CD4-positive, alpha-beta T cell (primary cell): Measurements from ENCODE around the gene LEPR. TPM values are rescaled to one million over a fixed set of nuclear protein-coding genes. Genes with fewer than 3 reads are reported as not detected.

Source experiments
- ATAC-seq: fragments of 200-7000 bp; cut with Tn5 transposase; one replicate; pipeline ENCODE4 v1.10.0; 2022; ENCODE audit warnings: mild to moderate bottlenecking; ENCODE audit not compliant: poor library complexity
- CTCF ChIA-PET: fragments of 350-600 bp; sonication (Branson Sonifier 250); formaldehyde crosslinking; loops from one replicate; lab custom pipeline; 2021; ENCODE audit warnings: antibody characterized with exemption, inconsistent platforms; lab: Charles Lee
- POLR2A ChIA-PET: fragments of 350-600 bp; sonication (Branson Sonifier 250); formaldehyde crosslinking; loops from one replicate; lab custom pipeline; 2021; ENCODE audit warnings: antibody characterized with exemption, inconsistent platforms; lab: Charles Lee
- DNase-seq, 14 experiments: peaks; one replicate each; pipeline ENCODE4 v3.0.0-alpha.2; 2013 to 2020; ENCODE audit warnings: mixed read lengths in 2 of 14
- H3K27ac ChIP-seq, 2 donors: one replicate each; pipeline versions ENCODE4 v1.5.1 to v1.7.0; 2013; ENCODE audit warnings: low read length in 2 of 2, low read depth in 1 of 2, mild to moderate bottlenecking in 1 of 2
- H3K27me3 ChIP-seq, 2 experiments: 1 replicate in 1 of 2; 2 replicates in 1 of 2; pipeline versions ENCODE4 v1.6.1 to v1.7.0; 2013; ENCODE audit warnings: low read length in 2 of 2, control low read depth in 1 of 2, mild to moderate bottlenecking in 1 of 2, moderate library complexity in 1 of 2; ENCODE audit not compliant: insufficient read depth in 2 of 2, control insufficient read depth in 1 of 2
- H3K36me3 ChIP-seq: one replicate; pipeline ENCODE4 v1.6.1; 2013; ENCODE audit warnings: low read length, control low read depth; ENCODE audit not compliant: insufficient read depth
- H3K4me1 ChIP-seq: one replicate; pipeline ENCODE4 v1.6.1; 2013; ENCODE audit warnings: low read length, control low read depth; ENCODE audit not compliant: insufficient read depth
- H3K4me3 ChIP-seq: one replicate; pipeline ENCODE4 v1.5.1; 2013; ENCODE audit warnings: mild to moderate bottlenecking, low read length, moderate library complexity
- H3K9me3 ChIP-seq, 2 experiments: 1 replicate in 1 of 2; 2 replicates in 1 of 2; pipeline versions ENCODE4 v1.6.1 to v1.7.0; 2013; ENCODE audit warnings: low read length in 2 of 2, mild to moderate bottlenecking in 2 of 2, control low read depth in 1 of 2, moderate library complexity in 1 of 2; ENCODE audit not compliant: control insufficient read depth in 1 of 2, insufficient read depth in 1 of 2
- H3K27ac Mint-ChIP-seq: one replicate; pipeline ENCODE4 v1.8.0; 2020; ENCODE audit warnings: mixed read lengths
- H3K27me3 Mint-ChIP-seq: one replicate; pipeline ENCODE4 v1.8.0; 2021; ENCODE audit warnings: mixed read lengths
- H3K36me3 Mint-ChIP-seq: one replicate; pipeline ENCODE4 v1.8.0; 2021; ENCODE audit warnings: low read depth, mixed read lengths
- H3K4me1 Mint-ChIP-seq: one replicate; pipeline ENCODE4 v1.8.0; 2021; ENCODE audit warnings: low read depth, mixed read lengths
- H3K4me3 Mint-ChIP-seq: one replicate; pipeline ENCODE4 v1.8.0; 2020; ENCODE audit warnings: mild to moderate bottlenecking, mixed read lengths
- H3K9me3 Mint-ChIP-seq: one replicate; pipeline ENCODE4 v1.8.0; 2020; ENCODE audit warnings: mixed read lengths
- intact Hi-C, 2 experiments: fragments of 100-400 bp; cut with DNase I in 1 of 2; cut with micrococcal nuclease in 1 of 2; formaldehyde crosslinking; loops; one replicate each; pipeline versions ENCODE4 v1.15.1 to v1.9.0; 2023 to 2025; cut with DNase I, micrococcal nuclease
- polyA plus RNA-seq, 2 donors: library from polyadenylated mRNA; unstranded; fragments of 120-200 nt; gene quantifications; one replicate each; pipeline ENCODE4 v1.2.1, GENCODE V29; 2013
- total RNA-seq, 174 experiments: library from RNA in 2 of 174; stranded (reverse) in 2 of 174; gene quantifications; one replicate each; pipeline ENCODE4 v1.2.3 and lab custom pipeline; 2021 to 2026
- TF ChIP-seq, protein P1 (sequence below): fragments of 200-600 bp; IDR thresholded peaks from one replicate; pipeline ENCODE4 v1.8.0; 2022; ENCODE audit warnings: antibody characterized with exemption, mild to moderate bottlenecking

Gene LEPR, protein sequence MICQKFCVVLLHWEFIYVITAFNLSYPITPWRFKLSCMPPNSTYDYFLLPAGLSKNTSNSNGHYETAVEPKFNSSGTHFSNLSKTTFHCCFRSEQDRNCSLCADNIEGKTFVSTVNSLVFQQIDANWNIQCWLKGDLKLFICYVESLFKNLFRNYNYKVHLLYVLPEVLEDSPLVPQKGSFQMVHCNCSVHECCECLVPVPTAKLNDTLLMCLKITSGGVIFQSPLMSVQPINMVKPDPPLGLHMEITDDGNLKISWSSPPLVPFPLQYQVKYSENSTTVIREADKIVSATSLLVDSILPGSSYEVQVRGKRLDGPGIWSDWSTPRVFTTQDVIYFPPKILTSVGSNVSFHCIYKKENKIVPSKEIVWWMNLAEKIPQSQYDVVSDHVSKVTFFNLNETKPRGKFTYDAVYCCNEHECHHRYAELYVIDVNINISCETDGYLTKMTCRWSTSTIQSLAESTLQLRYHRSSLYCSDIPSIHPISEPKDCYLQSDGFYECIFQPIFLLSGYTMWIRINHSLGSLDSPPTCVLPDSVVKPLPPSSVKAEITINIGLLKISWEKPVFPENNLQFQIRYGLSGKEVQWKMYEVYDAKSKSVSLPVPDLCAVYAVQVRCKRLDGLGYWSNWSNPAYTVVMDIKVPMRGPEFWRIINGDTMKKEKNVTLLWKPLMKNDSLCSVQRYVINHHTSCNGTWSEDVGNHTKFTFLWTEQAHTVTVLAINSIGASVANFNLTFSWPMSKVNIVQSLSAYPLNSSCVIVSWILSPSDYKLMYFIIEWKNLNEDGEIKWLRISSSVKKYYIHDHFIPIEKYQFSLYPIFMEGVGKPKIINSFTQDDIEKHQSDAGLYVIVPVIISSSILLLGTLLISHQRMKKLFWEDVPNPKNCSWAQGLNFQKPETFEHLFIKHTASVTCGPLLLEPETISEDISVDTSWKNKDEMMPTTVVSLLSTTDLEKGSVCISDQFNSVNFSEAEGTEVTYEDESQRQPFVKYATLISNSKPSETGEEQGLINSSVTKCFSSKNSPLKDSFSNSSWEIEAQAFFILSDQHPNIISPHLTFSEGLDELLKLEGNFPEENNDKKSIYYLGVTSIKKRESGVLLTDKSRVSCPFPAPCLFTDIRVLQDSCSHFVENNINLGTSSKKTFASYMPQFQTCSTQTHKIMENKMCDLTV
- total RNA-seq (under 1 TPM; 0.58 to 0.59 TPM), total RNA-seq (lab: John Stamatoyannopoulos, UW) (0.27 to 11.5 (median 3.5) reads per million in 172 experiments)
- polyA plus RNA-seq (2013, experiment 1 of 2) = 2.1 TPM
- polyA plus RNA-seq (2013, experiment 2 of 2) = 3.0 TPM

DNA sequence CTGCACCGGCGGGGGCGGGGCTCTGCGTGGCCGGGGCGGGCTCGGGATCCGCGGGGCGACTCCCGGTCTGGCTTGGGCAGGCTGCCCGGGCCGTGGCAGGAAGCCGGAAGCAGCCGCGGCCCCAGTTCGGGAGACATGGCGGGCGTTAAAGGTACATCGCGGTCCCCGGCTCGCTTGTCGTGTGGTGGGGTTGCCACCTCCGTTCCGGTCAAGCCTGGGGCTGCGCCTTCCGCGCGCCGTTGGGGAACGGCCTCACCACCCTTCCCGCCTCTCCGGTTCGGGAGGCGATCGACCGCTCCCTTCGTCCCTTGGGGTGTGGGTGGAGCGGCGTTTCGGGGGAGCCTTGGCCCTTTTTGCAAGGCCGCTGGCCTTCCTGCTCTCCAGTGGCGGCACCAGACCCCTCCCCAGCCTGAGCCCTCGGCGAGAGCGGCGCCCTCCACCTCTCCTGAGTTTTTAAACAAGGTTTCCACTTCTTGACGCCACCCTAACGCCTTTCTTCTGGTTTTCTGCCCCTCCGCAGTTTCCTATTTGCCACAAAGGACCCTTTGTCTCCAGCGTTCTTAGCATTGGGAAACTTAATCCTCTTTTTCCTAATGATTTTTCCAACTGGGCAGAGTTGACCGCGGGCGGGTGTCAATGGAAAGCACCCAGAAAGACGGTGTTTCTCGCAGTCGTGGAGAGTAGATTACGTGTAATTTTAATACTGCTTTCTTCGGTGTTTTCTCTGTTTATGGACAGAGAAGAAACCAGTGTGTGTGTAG, at the start of gene LEPR, which contains the start of gene LEPROT:
LEPR (plus strand) TSS at position 79 of the 761 bp plus-strand sequence. CDS start 144,898 bp downstream, outside the sequence.
LEPROT (plus strand) TSS at position 79 of the 761 bp plus-strand sequence; CDS start at position 136, 57 bp downstream.
- peak within 1 kb of the TSS; percentile 64 to 69 for H3K27ac ChIP-seq
- H3K9me3 Mint-ChIP-seq = no peaks in the 10 kb centered on the region
- intact Hi-C loops = loop anchor here (2.0 to 10.0 kb wide), 4 partner anchors 166 to 1514 kb away; no protein-coding TSS in a partner anchor
- H3K36me3 Mint-ChIP-seq = peaks cover 19% of the 10 kb centered on the region
- TF ChIP-seq, protein P1, sequence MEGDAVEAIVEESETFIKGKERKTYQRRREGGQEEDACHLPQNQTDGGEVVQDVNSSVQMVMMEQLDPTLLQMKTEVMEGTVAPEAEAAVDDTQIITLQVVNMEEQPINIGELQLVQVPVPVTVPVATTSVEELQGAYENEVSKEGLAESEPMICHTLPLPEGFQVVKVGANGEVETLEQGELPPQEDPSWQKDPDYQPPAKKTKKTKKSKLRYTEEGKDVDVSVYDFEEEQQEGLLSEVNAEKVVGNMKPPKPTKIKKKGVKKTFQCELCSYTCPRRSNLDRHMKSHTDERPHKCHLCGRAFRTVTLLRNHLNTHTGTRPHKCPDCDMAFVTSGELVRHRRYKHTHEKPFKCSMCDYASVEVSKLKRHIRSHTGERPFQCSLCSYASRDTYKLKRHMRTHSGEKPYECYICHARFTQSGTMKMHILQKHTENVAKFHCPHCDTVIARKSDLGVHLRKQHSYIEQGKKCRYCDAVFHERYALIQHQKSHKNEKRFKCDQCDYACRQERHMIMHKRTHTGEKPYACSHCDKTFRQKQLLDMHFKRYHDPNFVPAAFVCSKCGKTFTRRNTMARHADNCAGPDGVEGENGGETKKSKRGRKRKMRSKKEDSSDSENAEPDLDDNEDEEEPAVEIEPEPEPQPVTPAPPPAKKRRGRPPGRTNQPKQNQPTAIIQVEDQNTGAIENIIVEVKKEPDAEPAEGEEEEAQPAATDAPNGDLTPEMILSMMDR = no peak
- CTCF ChIA-PET = interaction anchor here (3.5 kb wide), 1 partner anchor 10 kb away, joined by 20 read pairs; no protein-coding TSS in a partner anchor
- H3K27ac Mint-ChIP-seq = no peak within 1 kb of the TSS
- H3K36me3 ChIP-seq = peaks cover 7% of the 10 kb centered on the region
- peak within 1 kb of the TSS; percentile 86 for H3K4me3 ChIP-seq
- no peaks in the 10 kb centered on the region for H3K27me3 Mint-ChIP-seq
- no peaks in the 10 kb centered on the region for H3K27me3 ChIP-seq
- ATAC-seq = no peak
- no peak for DNase-seq
- peaks cover 26% of the 10 kb centered on the region for H3K4me1 ChIP-seq
- H3K4me3 Mint-ChIP-seq = no peak within 1 kb of the TSS
- H3K9me3 ChIP-seq = no peaks in the 10 kb centered on the region
- peaks cover 26% of the 10 kb centered on the region for H3K4me1 Mint-ChIP-seq
- POLR2A ChIA-PET = interaction anchor here (0.6 to 2.4 kb wide), 21 partner anchors 8 to 1828 kb away, joined by 3 to 24 read pairs (median 5); partner anchors contain the start of genes JAK1 and PGM1

DNA sequence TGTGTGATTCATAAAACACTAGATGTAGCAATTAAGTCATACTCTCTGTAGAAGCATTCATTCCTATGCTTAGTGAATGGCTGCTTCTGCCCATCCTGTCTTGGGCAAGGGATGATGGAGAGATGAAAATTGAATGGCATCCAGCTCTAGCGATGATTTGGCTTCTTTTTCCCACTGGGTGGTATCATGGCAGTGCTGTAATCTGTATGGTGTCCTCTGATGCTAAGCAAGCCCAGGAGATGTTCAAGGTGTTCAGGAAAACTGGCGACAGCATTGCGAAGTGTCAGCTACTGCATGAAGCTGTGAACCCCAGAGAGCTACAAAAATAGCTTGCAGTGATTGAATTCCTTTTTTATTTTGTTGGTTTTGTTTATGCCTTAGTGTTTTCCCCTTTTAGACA, 48.9 kb upstream of the LEPR start:
- TF ChIP-seq, protein P1 = no peak
- ATAC-seq = no peak

More for the DNA sequence above, 48.9 kb upstream of the LEPR start:
- CTCF ChIA-PET = no interaction called here
- no peak overlapping the region for H3K27ac ChIP-seq
- H3K9me3 ChIP-seq = no peaks in the 10 kb centered on the region
- POLR2A ChIA-PET = interaction anchor here (0.6 kb wide), 1 partner anchor 135 kb away, joined by 3 read pairs; no protein-coding TSS in a partner anchor
- Mint-ChIP-seq H3K27ac (no peak overlapping the region), H3K27me3 (no peaks in the 10 kb centered on the region), H3K4me3 (no peak overlapping the region), H3K36me3 (no peaks in the 10 kb centered on the region), H3K4me1 (no peaks in the 10 kb centered on the region), H3K9me3 (no peaks in the 10 kb centered on the region)
- H3K27me3 ChIP-seq = no peaks in the 10 kb centered on the region
- H3K4me3 ChIP-seq = no peak overlapping the region
- no peaks in the 10 kb centered on the region for H3K4me1 ChIP-seq
- H3K36me3 ChIP-seq = no peaks in the 10 kb centered on the region
- no peak for DNase-seq
- intact Hi-C loops = no loop called here
